Loucy (cell line): ENCODE data around the gene ZNF705A.
"Not testable (repeated sequence)": the region's sequence is repeated elsewhere in the genome, so short reads cannot be mapped to it uniquely, and the experiment has no call there.

Source experiments
- H2AFZ ChIP-seq: fragments of 200-600 bp; sonication (generic); 2 replicates; pipeline ENCODE4 v1.6.0; 2016; ENCODE audit warnings: antibody characterized with exemption, mild to moderate bottlenecking, low read length, moderate library complexity
- H3F3A ChIP-seq: fragments of 200-600 bp; 2 replicates; pipeline ENCODE4 v1.6.0; 2016; ENCODE audit warnings: antibody characterized with exemption, low read depth, mild to moderate bottlenecking
- H3K27me3 ChIP-seq: fragments of 200-600 bp; sonication (generic); 2 replicates; pipeline ENCODE4 v1.6.1; 2014; ENCODE audit warnings: low read length, mild to moderate bottlenecking; ENCODE audit not compliant: insufficient read depth, poor library complexity, severe bottlenecking
- H3K36me3 ChIP-seq: fragments of 200-600 bp; sonication (generic); 2 replicates; pipeline ENCODE4 v1.6.1; 2016; ENCODE audit warnings: low read length; ENCODE audit not compliant: insufficient read depth
- H3K4me1 ChIP-seq: fragments of 200-600 bp; sonication (generic); 2 replicates; pipeline ENCODE4 v1.5.1; 2014; ENCODE audit warnings: low read length, mild to moderate bottlenecking; ENCODE audit not compliant: insufficient read depth, poor library complexity, severe bottlenecking
- H3K4me2 ChIP-seq: fragments of 200-600 bp; sonication (generic); 2 replicates; pipeline ENCODE4 v1.6.0; 2014; ENCODE audit warnings: antibody characterized with exemption, low read length, low read depth, mild to moderate bottlenecking; ENCODE audit not compliant: poor library complexity, severe bottlenecking
- H3K4me3 ChIP-seq: fragments of 200-600 bp; sonication (generic); 2 replicates; pipeline ENCODE4 v1.5.1; 2014; ENCODE audit warnings: low read length, mild to moderate bottlenecking, mixed read lengths; ENCODE audit not compliant: poor library complexity, severe bottlenecking
- H3K79me2 ChIP-seq: fragments of 200-600 bp; sonication (generic); 2 replicates; pipeline ENCODE4 v1.6.1; 2014; ENCODE audit warnings: low read length; ENCODE audit not compliant: insufficient read depth
- H3K9ac ChIP-seq: fragments of 200-600 bp; sonication (generic); 2 replicates; pipeline ENCODE4 v1.6.0; 2014; ENCODE audit warnings: mild to moderate bottlenecking, low read depth, low read length, moderate library complexity; ENCODE audit not compliant: poor library complexity, severe bottlenecking
- H3K9me2 ChIP-seq: fragments of 200-600 bp; sonication (generic); replicated peaks from 2 replicates; pipeline ENCODE4 v1.6.1; 2016; ENCODE audit warnings: low read depth, low read length, mixed read lengths
- H3K9me3 ChIP-seq: fragments of 200-600 bp; sonication (generic); 2 replicates; pipeline ENCODE4 v1.6.1; 2014; ENCODE audit warnings: mild to moderate bottlenecking, antibody characterized with exemption, low read length, low read depth; ENCODE audit not compliant: insufficient read depth
- H4K20me1 ChIP-seq: fragments of 200-600 bp; sonication (generic); 2 replicates; pipeline ENCODE4 v1.6.0; 2014; ENCODE audit warnings: antibody characterized with exemption, low read length, mild to moderate bottlenecking; ENCODE audit not compliant: insufficient read depth, poor library complexity, severe bottlenecking
- TF ChIP-seq, protein P1 (sequence below): fragments of 200-600 bp; sonication (generic); conservative IDR thresholded peaks from 2 replicates; pipeline ENCODE4 v1.5.1; 2014; ENCODE audit warnings: mild to moderate bottlenecking, antibody characterized with exemption, low read length

The ZNF705A gene

DNA sequence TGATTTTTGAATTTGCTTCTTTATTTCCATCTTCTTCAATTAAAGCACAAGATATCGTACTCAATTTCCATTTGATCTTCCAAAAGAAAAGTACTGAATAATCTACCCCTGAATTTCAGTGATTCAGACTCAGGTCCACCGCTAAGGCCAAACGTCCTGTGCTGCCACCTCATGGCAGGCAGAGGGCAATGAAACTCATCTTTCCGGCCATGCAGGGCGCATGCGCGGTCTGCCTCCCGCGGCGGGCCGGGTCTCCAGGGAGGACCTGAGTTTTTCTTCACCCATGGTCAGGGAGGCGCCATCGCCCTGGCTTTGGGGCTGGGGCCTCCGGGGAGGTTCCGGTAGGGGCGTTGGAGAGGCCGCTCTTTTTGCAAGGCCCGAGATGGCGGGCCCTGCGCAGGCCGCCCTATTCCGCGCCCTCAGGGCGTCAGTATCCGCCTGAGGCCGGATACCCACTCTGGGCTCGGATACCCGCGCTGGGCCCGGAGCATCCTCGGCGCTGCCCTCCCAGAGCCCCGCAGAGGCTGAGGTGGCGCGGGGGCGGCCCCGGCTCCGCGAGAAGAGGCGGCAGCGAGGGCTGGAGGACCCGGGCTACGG is 23.3 kb downstream of the ZNF705A start:
- H3K4me1 ChIP-seq, H4K20me1 ChIP-seq, H3K79me2 ChIP-seq, H3K9me3 ChIP-seq, H3K9me2 ChIP-seq, H3F3A ChIP-seq, H3K27me3 ChIP-seq, H3K36me3 ChIP-seq: not testable (repeated sequence)
- TF ChIP-seq, protein P1, sequence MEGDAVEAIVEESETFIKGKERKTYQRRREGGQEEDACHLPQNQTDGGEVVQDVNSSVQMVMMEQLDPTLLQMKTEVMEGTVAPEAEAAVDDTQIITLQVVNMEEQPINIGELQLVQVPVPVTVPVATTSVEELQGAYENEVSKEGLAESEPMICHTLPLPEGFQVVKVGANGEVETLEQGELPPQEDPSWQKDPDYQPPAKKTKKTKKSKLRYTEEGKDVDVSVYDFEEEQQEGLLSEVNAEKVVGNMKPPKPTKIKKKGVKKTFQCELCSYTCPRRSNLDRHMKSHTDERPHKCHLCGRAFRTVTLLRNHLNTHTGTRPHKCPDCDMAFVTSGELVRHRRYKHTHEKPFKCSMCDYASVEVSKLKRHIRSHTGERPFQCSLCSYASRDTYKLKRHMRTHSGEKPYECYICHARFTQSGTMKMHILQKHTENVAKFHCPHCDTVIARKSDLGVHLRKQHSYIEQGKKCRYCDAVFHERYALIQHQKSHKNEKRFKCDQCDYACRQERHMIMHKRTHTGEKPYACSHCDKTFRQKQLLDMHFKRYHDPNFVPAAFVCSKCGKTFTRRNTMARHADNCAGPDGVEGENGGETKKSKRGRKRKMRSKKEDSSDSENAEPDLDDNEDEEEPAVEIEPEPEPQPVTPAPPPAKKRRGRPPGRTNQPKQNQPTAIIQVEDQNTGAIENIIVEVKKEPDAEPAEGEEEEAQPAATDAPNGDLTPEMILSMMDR = peak; percentile 60
- Histone ChIP-seq H3K4me2 (peak overlapping the region; percentile 65), H2AFZ (peak overlapping the region; percentile 83), H3K9ac (peak overlapping the region; percentile 70), H3K4me3 (peak overlapping the region; percentile 76)

DNA sequence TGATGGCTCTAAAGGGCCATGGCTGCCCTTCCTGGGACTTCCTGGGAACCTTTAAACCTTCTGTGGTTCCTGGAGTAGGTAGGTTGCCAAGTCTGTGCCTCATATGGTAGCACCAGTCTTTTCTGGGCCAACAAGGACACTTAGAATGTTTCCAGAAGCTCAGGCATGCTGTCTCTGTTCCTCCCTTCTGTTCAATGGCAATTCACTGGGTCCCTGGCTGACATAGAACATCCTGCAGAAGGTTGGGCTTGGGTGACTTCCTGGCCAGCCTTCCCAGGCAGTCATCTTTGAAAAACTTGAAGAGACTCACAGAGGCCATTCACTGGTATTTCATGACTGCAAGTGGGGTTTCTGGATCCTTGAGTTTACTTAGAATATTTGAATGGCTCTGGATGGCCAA is 24.5 kb downstream of the ZNF705A start:
- peak overlapping the region; percentile 76 for H3K4me3 ChIP-seq
- H3K27me3 ChIP-seq, H3K4me1 ChIP-seq, H3K9ac ChIP-seq, H4K20me1 ChIP-seq, H3K79me2 ChIP-seq, H3K9me2 ChIP-seq, H2AFZ ChIP-seq, H3K9me3 ChIP-seq, H3F3A ChIP-seq, H3K36me3 ChIP-seq: not testable (repeated sequence)
- H3K4me2 ChIP-seq = peak overlapping the region; percentile 65

DNA sequence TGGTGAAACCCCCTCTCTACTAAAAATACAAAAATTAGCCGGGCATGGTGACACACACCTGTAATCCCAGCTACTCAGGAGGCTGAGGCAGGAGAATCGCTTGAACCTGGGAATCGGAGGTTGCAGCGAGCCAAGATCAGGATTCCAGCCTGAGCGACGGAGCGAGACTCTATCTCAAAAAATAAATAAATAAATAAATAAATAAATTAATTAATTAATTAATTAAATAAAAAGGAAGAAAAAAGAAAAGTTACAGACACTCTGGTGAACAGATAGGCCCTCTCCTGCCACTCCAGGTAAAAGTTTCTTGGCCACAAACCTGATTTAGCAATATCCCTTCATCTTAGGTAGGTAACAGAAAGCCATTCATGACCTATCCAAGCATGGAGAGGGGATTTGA is 26.1 kb downstream of the ZNF705A start:
- H4K20me1 ChIP-seq, H3K4me2 ChIP-seq, H3K27me3 ChIP-seq, H3K36me3 ChIP-seq, H3K79me2 ChIP-seq, H3K9ac ChIP-seq, H3K4me1 ChIP-seq, H2AFZ ChIP-seq, H3F3A ChIP-seq, H3K9me3 ChIP-seq, H3K9me2 ChIP-seq, H3K4me3 ChIP-seq: not testable (repeated sequence)

DNA sequence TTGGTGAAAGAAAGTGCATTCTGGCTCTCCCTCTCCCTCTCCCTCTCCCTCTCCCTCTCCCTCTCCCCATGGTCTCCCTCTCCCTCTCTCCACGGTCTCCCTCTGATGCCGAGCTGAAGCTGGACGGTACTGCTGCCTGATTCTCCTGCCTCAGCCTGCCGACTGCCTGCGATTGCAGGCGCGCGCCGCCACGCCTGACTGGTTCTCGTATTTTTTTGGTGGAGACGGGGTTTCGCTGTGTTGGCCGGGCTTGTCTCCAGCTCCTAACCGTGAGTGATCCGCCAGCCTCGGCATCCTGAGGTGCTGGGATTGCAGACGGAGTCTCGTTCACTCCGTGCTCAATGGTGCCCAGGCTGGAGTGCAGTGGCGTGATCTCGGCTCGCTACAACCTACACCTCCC is 26.5 kb downstream of the ZNF705A start:
- not testable (repeated sequence) for H3K9ac ChIP-seq, H3K9me3 ChIP-seq, H3K4me2 ChIP-seq, H3K79me2 ChIP-seq, H3K27me3 ChIP-seq, H3K4me3 ChIP-seq, H2AFZ ChIP-seq, H4K20me1 ChIP-seq, H3F3A ChIP-seq, H3K9me2 ChIP-seq, H3K4me1 ChIP-seq, H3K36me3 ChIP-seq

DNA sequence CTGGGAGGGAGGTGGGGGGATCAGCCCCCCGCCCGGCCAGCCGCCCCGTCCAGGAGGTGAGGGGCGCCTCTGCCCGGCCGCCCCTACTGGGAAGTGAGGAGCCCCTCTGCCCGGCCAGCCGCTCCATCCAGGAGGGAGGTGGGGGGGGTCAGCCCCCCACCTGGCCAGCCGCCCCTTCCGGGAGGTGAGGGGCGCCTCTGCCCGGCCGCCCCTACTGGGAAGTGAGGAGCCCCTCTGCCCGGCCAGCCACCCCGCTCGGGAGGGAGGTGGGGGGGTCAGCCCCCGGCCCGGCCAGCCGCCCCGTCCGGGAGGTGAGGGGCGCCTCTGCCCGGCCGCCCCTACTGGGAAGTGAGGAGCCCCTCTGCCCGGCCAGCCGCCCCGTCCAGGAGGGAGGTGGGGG is 27.4 kb downstream of the ZNF705A start:
- H4K20me1 ChIP-seq, H3K4me2 ChIP-seq, H3K36me3 ChIP-seq, H3K4me1 ChIP-seq, H3K9ac ChIP-seq, H3K9me3 ChIP-seq, H3K27me3 ChIP-seq, H2AFZ ChIP-seq, H3K79me2 ChIP-seq, H3F3A ChIP-seq, H3K9me2 ChIP-seq, H3K4me3 ChIP-seq: not testable (repeated sequence)
